GM18861 (cell line): ENCODE measurements around the gene SAA2.
"Not testable (repeated sequence)": the region's sequence is repeated elsewhere in the genome, so short reads cannot be mapped to it uniquely, and the experiment has no call there.

Experiments used
- ATAC-seq: cut with Tn5 transposase; IDR thresholded peaks from one replicate; pipeline ENCODE4 v1.9.1; 2021; ENCODE audit not compliant: unreplicated experiment

SAA2 gene

GRCh38 chr11:18197738-18198137 is 50.7 kb downstream of the SAA2 start:
- not testable (repeated sequence) for ATAC-seq

GRCh38 chr11:18196532-18196931 is 51.9 kb downstream of the SAA2 start:
- no peak for ATAC-seq
